ENCODE results near the gene GADD45GIP1.

GADD45GIP1 gene

DNA sequence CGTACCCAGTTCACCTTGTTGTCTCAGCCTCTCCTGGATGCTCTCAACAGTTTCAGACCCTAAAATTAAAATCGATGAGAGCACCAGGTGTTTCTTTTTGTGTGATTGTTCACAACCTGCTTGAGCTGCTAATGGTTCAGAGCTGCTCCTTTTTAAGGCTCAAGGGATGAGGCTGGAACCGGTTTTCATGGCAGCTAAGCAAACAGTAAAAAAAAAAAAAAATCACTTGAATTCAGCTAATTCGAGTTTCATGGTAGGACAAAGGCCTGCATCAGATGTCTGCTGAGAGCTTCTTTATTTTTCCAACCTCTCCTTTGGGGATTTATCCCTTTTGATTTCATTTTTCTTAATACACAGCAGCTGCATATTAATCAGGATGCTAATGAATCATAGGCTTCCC is 44.5 kb downstream of the GADD45GIP1 start:
- DNase-seq (ENCODE audit: low read depth in 2 of 2), result no peak

GRCh38 chr19:12907166-12907565 is 49.9 kb downstream of the GADD45GIP1 start:
- no peak for DNase-seq (ENCODE audit: low read depth in 2 of 2)
